Hepatocyte (in vitro differentiated cells): ENCODE results near the gene TMED10.

Source experiments
- EZH2 ChIP-seq: fragments of 200-600 bp; sonication (generic); IDR thresholded peaks from 2 replicates; pipeline ENCODE4 v1.6.1; 2016; ENCODE audit warnings: antibody characterized with exemption, mild to moderate bottlenecking, borderline replicate concordance
- EZH2phosphoT487 ChIP-seq: fragments of 200-600 bp; sonication (generic); IDR thresholded peaks from one replicate; pipeline ENCODE4 v1.6.1; 2018; ENCODE audit warnings: antibody characterized with exemption, mild to moderate bottlenecking, low read depth, moderate library complexity; ENCODE audit not compliant: unreplicated experiment, severe bottlenecking
- TF ChIP-seq, protein P1 (sequence below): fragments of 200-600 bp; sonication (generic); IDR thresholded peaks from 2 replicates; pipeline ENCODE4 v1.5.1; 2016; ENCODE audit warnings: antibody characterized with exemption, mild to moderate bottlenecking; ENCODE audit not compliant: poor library complexity

DNA sequence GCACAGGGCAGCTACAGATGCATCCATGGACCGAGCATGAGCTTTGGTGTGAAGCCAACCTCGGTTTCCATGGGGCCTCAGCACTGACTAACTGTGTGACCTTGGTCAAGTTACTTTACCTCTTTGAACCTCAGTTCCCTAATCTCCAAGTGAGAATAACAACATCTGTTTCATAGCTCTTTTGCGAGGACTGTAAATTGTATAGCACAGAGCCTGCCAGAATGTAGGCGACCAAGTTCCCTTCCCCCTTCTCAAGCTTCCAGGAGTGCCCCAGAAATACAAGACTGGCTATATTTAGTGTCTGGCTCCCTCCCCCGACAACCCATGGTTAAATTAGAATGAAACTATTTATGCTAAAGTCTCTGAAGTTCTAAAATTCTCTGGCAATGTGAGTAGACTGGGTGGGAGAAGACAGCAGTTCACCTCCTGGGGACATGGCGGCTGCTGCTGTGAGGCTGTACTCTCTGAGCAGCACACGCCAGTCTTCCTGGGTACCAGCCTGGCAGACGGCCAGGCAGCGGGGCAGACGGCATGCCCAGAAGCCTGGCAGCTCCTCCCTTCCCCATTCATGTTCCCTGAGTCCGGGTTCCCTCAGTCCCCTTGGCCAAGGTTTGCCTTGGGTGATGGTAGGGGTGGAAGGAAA, 22.0 kb upstream of the TMED10 start:
- TF ChIP-seq, protein P1, sequence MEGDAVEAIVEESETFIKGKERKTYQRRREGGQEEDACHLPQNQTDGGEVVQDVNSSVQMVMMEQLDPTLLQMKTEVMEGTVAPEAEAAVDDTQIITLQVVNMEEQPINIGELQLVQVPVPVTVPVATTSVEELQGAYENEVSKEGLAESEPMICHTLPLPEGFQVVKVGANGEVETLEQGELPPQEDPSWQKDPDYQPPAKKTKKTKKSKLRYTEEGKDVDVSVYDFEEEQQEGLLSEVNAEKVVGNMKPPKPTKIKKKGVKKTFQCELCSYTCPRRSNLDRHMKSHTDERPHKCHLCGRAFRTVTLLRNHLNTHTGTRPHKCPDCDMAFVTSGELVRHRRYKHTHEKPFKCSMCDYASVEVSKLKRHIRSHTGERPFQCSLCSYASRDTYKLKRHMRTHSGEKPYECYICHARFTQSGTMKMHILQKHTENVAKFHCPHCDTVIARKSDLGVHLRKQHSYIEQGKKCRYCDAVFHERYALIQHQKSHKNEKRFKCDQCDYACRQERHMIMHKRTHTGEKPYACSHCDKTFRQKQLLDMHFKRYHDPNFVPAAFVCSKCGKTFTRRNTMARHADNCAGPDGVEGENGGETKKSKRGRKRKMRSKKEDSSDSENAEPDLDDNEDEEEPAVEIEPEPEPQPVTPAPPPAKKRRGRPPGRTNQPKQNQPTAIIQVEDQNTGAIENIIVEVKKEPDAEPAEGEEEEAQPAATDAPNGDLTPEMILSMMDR, result no peak
- TF ChIP-seq EZH2, result no peak
- TF ChIP-seq EZH2phosphoT487, result no peak
